Hepatocyte (in vitro differentiated cells): ENCODE data around the gene ANKS1B.

Experiments
- EZH2 ChIP-seq: fragments of 200-600 bp; sonication (generic); IDR thresholded peaks from 2 replicates; pipeline ENCODE4 v1.6.1; 2016; ENCODE audit warnings: antibody characterized with exemption, mild to moderate bottlenecking, borderline replicate concordance
- TF ChIP-seq, protein P1 (sequence below): fragments of 200-600 bp; sonication (generic); IDR thresholded peaks from 2 replicates; pipeline ENCODE4 v1.5.1; 2016; ENCODE audit warnings: antibody characterized with exemption, mild to moderate bottlenecking; ENCODE audit not compliant: poor library complexity

DNA sequence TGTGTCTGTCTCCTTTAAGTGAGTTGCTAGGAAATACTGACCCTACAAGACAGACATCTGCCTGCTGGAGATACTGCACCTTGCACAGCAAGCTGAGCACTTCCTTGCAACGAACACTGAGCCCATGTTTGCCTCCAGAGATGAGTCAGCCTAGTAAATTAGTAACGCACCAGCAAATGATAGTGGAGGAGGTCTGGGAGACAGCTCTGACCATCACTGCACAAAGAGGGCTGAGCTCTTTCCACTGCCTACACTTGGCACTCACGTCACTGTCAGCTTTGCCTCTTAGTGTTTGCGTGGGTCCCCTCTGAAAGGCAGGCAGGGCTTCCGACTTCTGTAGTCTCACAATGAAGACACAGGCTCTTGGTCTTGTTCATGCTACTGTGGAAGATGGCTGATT, 1230.6 kb downstream of the ANKS1B start:
- TF ChIP-seq, protein P1, sequence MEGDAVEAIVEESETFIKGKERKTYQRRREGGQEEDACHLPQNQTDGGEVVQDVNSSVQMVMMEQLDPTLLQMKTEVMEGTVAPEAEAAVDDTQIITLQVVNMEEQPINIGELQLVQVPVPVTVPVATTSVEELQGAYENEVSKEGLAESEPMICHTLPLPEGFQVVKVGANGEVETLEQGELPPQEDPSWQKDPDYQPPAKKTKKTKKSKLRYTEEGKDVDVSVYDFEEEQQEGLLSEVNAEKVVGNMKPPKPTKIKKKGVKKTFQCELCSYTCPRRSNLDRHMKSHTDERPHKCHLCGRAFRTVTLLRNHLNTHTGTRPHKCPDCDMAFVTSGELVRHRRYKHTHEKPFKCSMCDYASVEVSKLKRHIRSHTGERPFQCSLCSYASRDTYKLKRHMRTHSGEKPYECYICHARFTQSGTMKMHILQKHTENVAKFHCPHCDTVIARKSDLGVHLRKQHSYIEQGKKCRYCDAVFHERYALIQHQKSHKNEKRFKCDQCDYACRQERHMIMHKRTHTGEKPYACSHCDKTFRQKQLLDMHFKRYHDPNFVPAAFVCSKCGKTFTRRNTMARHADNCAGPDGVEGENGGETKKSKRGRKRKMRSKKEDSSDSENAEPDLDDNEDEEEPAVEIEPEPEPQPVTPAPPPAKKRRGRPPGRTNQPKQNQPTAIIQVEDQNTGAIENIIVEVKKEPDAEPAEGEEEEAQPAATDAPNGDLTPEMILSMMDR: no peak
- no peak for TF ChIP-seq EZH2
